B cell (primary cell): ENCODE results near the gene TGFBR1.

Experiments
- CTCF ChIP-seq: fragments of 200-600 bp; IDR thresholded peaks from one replicate; pipeline ENCODE4 v1.8.0; 2022; ENCODE audit warnings: antibody characterized with exemption, mild to moderate bottlenecking
- EZH2 ChIP-seq: IDR thresholded peaks from 2 replicates; pipeline ENCODE4 v1.6.1; 2012; ENCODE audit warnings: borderline replicate concordance, low read depth, mild to moderate bottlenecking, moderate library complexity, low read length; ENCODE audit not compliant: insufficient read depth, poor library complexity, severe bottlenecking

- peak; percentile 99 for TF ChIP-seq CTCF
- TF ChIP-seq EZH2, result no peak
Measured at GRCh38 chr9:99184475-99185347, 79.8 kb downstream of the TGFBR1 start.
